Measurements from ENCODE around the gene SOHLH1. TPM values are rescaled to one million over a fixed set of nuclear protein-coding genes. Genes with fewer than 3 reads are reported as not detected.

Gene SOHLH1
- total RNA-seq, 1 experiment from 2014 or later: not detected

DNA sequence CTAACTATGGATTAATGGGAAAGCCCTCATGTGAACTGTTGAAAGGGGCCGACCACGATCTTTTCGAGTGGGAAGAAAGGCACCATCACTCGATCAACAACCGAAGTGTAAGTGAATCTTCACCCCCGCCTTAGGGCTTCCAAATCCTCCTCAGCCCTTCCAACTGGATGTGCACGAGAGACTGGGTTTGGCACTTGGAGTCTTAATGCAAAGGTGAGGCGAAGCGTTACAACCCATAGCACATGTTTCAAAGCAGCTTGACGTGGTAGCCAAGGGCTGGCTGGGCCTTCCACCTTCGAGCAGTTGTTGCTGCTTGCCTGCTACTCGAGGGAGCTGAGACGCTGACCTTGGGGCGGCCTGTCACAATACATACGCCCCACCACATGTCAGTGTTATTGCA lies 41.9 kb downstream of the SOHLH1 start:
- in situ Hi-C loops (cut with HindIII; ENCODE audit: low pct_unique_long_range_greater_than_20kb, low sequenced_read_pairs): no loop called here
- CTCF ChIA-PET: no interaction called here
- no peak overlapping the region for H3K27ac ChIP-seq (ENCODE audit: low read length)
- POLR2A ChIA-PET: no interaction called here
- no peaks in the 10 kb centered on the region for H3K27me3 ChIP-seq (ENCODE audit: control insufficient read depth, insufficient read depth, low read length)
- intact Hi-C loops (cut with micrococcal nuclease; ENCODE audit: unreplicated experiment): no loop called here
- no peak overlapping the region for H3K4me3 ChIP-seq (ENCODE audit: low read depth in 2 of 2, low read length in 2 of 2)
- no peaks in the 10 kb centered on the region for H3K36me3 ChIP-seq (ENCODE audit: control insufficient read depth, insufficient read depth, low read length)
- H3K9me3 ChIP-seq (ENCODE audit: control insufficient read depth, insufficient read depth, low read depth, low read length): no peaks in the 10 kb centered on the region
- ATAC-seq (no peak), DNase-seq (ENCODE audit: low read depth, low spot score) (no peak)
- no TSS peak for BruUV-seq (replicated peaks)
- H3K4me1 ChIP-seq (ENCODE audit: control insufficient read depth, insufficient read depth, low read length): no peaks in the 10 kb centered on the region
- TF ChIP-seq, protein P1, sequence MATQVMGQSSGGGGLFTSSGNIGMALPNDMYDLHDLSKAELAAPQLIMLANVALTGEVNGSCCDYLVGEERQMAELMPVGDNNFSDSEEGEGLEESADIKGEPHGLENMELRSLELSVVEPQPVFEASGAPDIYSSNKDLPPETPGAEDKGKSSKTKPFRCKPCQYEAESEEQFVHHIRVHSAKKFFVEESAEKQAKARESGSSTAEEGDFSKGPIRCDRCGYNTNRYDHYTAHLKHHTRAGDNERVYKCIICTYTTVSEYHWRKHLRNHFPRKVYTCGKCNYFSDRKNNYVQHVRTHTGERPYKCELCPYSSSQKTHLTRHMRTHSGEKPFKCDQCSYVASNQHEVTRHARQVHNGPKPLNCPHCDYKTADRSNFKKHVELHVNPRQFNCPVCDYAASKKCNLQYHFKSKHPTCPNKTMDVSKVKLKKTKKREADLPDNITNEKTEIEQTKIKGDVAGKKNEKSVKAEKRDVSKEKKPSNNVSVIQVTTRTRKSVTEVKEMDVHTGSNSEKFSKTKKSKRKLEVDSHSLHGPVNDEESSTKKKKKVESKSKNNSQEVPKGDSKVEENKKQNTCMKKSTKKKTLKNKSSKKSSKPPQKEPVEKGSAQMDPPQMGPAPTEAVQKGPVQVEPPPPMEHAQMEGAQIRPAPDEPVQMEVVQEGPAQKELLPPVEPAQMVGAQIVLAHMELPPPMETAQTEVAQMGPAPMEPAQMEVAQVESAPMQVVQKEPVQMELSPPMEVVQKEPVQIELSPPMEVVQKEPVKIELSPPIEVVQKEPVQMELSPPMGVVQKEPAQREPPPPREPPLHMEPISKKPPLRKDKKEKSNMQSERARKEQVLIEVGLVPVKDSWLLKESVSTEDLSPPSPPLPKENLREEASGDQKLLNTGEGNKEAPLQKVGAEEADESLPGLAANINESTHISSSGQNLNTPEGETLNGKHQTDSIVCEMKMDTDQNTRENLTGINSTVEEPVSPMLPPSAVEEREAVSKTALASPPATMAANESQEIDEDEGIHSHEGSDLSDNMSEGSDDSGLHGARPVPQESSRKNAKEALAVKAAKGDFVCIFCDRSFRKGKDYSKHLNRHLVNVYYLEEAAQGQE (IDR thresholded peaks at IDR 0.05; ENCODE audit: insufficient read depth in 1 of 2, low read depth in 2 of 2, low read length in 1 of 2): no peak
- TF ChIP-seq, protein P2, sequence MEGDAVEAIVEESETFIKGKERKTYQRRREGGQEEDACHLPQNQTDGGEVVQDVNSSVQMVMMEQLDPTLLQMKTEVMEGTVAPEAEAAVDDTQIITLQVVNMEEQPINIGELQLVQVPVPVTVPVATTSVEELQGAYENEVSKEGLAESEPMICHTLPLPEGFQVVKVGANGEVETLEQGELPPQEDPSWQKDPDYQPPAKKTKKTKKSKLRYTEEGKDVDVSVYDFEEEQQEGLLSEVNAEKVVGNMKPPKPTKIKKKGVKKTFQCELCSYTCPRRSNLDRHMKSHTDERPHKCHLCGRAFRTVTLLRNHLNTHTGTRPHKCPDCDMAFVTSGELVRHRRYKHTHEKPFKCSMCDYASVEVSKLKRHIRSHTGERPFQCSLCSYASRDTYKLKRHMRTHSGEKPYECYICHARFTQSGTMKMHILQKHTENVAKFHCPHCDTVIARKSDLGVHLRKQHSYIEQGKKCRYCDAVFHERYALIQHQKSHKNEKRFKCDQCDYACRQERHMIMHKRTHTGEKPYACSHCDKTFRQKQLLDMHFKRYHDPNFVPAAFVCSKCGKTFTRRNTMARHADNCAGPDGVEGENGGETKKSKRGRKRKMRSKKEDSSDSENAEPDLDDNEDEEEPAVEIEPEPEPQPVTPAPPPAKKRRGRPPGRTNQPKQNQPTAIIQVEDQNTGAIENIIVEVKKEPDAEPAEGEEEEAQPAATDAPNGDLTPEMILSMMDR (IDR thresholded peaks at IDR 0.05): no peak
- no peak for TF ChIP-seq POLR2AphosphoS5 (IDR thresholded peaks at IDR 0.05; ENCODE audit: low read depth, low read length)
- TF ChIP-seq SIN3A (IDR thresholded peaks at IDR 0.05; ENCODE audit: borderline replicate concordance, insufficient read depth, low read depth, low read length): no peak
- TF ChIP-seq TCF7L2 (IDR thresholded peaks at IDR 0.05; ENCODE audit: low read depth, low read length): no peak

DNA sequence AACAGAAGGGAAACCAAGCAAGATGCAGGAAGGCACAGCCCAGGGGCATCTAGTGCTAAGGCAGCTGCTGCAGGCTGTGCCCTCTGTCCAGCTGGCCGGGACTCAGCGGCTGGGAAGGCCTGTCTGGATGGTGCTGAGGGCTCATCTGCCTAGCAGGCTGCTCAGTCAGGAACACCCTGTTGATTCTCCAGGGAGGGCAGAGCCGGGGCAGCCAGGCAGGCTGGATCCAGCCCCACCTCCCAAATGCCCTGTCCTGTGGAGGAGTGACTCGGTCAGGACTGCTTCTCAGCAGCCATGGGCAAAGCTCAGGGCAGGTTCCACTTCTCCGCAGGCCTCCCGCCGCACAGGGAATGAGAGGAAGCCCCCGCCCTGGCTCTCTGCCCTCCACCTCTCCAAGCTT lies 44.0 kb downstream of the SOHLH1 start:
- Histone ChIP-seq H3K27me3 (ENCODE audit: control insufficient read depth, insufficient read depth, low read length) (no peaks in the 10 kb centered on the region), H3K4me1 (ENCODE audit: control insufficient read depth, insufficient read depth, low read length) (no peaks in the 10 kb centered on the region)

More for the DNA sequence above, 44.0 kb downstream of the SOHLH1 start:
- H3K36me3 ChIP-seq (ENCODE audit: control insufficient read depth, insufficient read depth, low read length): no peaks in the 10 kb centered on the region
- CTCF ChIA-PET: no interaction called here
- H3K27ac ChIP-seq (ENCODE audit: low read length): no peak overlapping the region
- ATAC-seq: no peak
- no TSS peak for BruUV-seq (replicated peaks)
- POLR2A ChIA-PET: no interaction called here
- in situ Hi-C loops (cut with HindIII; ENCODE audit: low pct_unique_long_range_greater_than_20kb, low sequenced_read_pairs): no loop called here
- no peaks in the 10 kb centered on the region for H3K9me3 ChIP-seq (ENCODE audit: control insufficient read depth, insufficient read depth, low read depth, low read length)
- H3K4me3 ChIP-seq (ENCODE audit: low read depth in 2 of 2, low read length in 2 of 2): no peak overlapping the region
- DNase-seq (ENCODE audit: low read depth, low spot score): no peak
- intact Hi-C loops (cut with micrococcal nuclease; ENCODE audit: unreplicated experiment): no loop called here
- TF ChIP-seq, protein P2 (IDR thresholded peaks at IDR 0.05): no peak
- TF ChIP-seq TCF7L2 (IDR thresholded peaks at IDR 0.05; ENCODE audit: low read depth, low read length) (no peak), POLR2AphosphoS5 (IDR thresholded peaks at IDR 0.05; ENCODE audit: low read depth, low read length) (no peak), SIN3A (IDR thresholded peaks at IDR 0.05; ENCODE audit: borderline replicate concordance, insufficient read depth, low read depth, low read length) (no peak)
- TF ChIP-seq, protein P1 (IDR thresholded peaks at IDR 0.05; ENCODE audit: insufficient read depth in 1 of 2, low read depth in 2 of 2, low read length in 1 of 2): no peak
